Measurements from ENCODE around the gene BIN1. TPM values are rescaled to one million over a fixed set of nuclear protein-coding genes. Genes with fewer than 3 reads are reported as not detected.

Gene BIN1
- total RNA-seq, 2 donors from 2014 or later, result 41.7 to 45.9 TPM

DNA sequence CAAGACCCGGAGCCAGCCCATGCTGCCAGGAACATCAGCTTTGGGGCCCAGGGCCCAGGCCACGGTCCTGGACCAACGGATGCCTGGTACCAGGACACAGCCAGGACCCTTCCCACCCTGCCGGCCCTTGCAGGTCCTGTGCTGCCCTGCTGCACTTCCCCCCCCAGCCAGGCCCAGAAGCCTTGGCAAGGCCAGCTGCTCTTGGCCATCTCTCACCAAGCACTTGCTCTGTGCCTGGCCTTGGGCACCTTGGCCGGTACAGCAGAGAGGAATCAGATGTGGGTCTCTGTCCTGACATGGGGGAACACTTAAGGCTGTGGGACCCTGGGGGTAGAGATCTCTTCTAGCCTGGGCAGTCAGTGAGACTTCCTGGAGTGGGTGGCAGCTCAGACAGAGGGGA lies 28.9 kb downstream of the BIN1 start:
- H3K36me3 ChIP-seq (ENCODE audit: control insufficient read depth, insufficient read depth, low read length), result no peaks in the 10 kb centered on the region
- no peaks in the 10 kb centered on the region for H3K36me3 Mint-ChIP-seq (ENCODE audit: low read depth)
- H3K27me3 ChIP-seq (ENCODE audit: control insufficient read depth, insufficient read depth, low read length, poor library complexity, severe bottlenecking), result no peaks in the 10 kb centered on the region
- no peak overlapping the region for H3K9ac ChIP-seq (ENCODE audit: extremely low read depth, low read length, poor library complexity, severe bottlenecking)
- H3K4me3 ChIP-seq (ENCODE audit: low read length), result no peak overlapping the region
- no peak overlapping the region for H3K27ac Mint-ChIP-seq
- no peaks in the 10 kb centered on the region for H3K9me3 Mint-ChIP-seq
- H3K27me3 Mint-ChIP-seq (ENCODE audit: insufficient read depth), result no peaks in the 10 kb centered on the region
- no peak for DNase-seq
- 86 to 100% methylated on average over 2 to 5 of the region's 5 CpGs for WGBS, 2 experiments (ENCODE audit: insufficient coverage in 1 of 2, insufficient read length in 1 of 2)
- H3K4me1 Mint-ChIP-seq, result peaks cover 6% of the 10 kb centered on the region
- TF ChIP-seq, protein P1, sequence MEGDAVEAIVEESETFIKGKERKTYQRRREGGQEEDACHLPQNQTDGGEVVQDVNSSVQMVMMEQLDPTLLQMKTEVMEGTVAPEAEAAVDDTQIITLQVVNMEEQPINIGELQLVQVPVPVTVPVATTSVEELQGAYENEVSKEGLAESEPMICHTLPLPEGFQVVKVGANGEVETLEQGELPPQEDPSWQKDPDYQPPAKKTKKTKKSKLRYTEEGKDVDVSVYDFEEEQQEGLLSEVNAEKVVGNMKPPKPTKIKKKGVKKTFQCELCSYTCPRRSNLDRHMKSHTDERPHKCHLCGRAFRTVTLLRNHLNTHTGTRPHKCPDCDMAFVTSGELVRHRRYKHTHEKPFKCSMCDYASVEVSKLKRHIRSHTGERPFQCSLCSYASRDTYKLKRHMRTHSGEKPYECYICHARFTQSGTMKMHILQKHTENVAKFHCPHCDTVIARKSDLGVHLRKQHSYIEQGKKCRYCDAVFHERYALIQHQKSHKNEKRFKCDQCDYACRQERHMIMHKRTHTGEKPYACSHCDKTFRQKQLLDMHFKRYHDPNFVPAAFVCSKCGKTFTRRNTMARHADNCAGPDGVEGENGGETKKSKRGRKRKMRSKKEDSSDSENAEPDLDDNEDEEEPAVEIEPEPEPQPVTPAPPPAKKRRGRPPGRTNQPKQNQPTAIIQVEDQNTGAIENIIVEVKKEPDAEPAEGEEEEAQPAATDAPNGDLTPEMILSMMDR (conservative IDR thresholded peaks at IDR 0.05), result no peak
- no peak overlapping the region for H3K4me3 Mint-ChIP-seq
- no peaks in the 10 kb centered on the region for H3K4me1 ChIP-seq (ENCODE audit: control insufficient read depth, insufficient read depth, low read length)
- H3K27ac ChIP-seq (ENCODE audit: low read depth, low read length), result no peak overlapping the region
- H3K9me3 ChIP-seq (ENCODE audit: control insufficient read depth, low read length), result no peaks in the 10 kb centered on the region

DNA sequence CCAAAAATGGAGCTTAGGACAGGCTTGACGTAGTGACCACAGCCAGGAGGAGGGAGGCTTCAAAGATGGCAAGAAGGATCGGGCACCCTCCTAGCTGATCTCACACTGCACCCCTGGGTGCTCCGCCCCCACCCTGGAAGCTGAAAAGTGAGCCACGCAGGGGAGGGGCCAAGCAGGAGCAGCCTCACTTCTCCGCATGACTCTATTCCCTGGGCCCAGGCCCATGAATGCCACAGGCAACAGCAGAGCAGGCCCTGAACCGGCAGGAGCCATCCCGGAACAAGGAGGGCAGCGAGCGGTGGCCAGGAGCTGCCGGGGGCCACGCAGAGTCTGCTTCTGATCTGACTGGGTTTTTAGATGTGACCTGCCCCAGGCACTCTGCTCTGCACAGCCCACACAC lies 30.0 kb downstream of the BIN1 start:
- DNase-seq, result no peak
- H3K36me3 Mint-ChIP-seq (ENCODE audit: low read depth), result no peaks in the 10 kb centered on the region
- TF ChIP-seq, protein P1 (conservative IDR thresholded peaks at IDR 0.05), result no peak
- H3K4me3 ChIP-seq (ENCODE audit: low read length), result no peak overlapping the region
- WGBS, 2 experiments (ENCODE audit: insufficient coverage in 1 of 2, insufficient read length in 1 of 2), result 75 to 88% methylated on average over 5 to 11 of the region's 11 CpGs
- no peak overlapping the region for H3K9ac ChIP-seq (ENCODE audit: extremely low read depth, low read length, poor library complexity, severe bottlenecking)
- no peaks in the 10 kb centered on the region for H3K9me3 Mint-ChIP-seq
- no peak overlapping the region for H3K4me3 Mint-ChIP-seq
- peak overlapping the region; percentile 50 for H3K27ac Mint-ChIP-seq
- H3K27me3 Mint-ChIP-seq (ENCODE audit: insufficient read depth), result no peaks in the 10 kb centered on the region
- H3K9me3 ChIP-seq (ENCODE audit: control insufficient read depth, low read length), result no peaks in the 10 kb centered on the region
- H3K4me1 ChIP-seq (ENCODE audit: control insufficient read depth, insufficient read depth, low read length), result no peaks in the 10 kb centered on the region
- no peaks in the 10 kb centered on the region for H3K36me3 ChIP-seq (ENCODE audit: control insufficient read depth, insufficient read depth, low read length)
- H3K27me3 ChIP-seq (ENCODE audit: control insufficient read depth, insufficient read depth, low read length, poor library complexity, severe bottlenecking), result no peaks in the 10 kb centered on the region
- peaks cover 6% of the 10 kb centered on the region for H3K4me1 Mint-ChIP-seq
- no peak overlapping the region for H3K27ac ChIP-seq (ENCODE audit: low read depth, low read length)

DNA sequence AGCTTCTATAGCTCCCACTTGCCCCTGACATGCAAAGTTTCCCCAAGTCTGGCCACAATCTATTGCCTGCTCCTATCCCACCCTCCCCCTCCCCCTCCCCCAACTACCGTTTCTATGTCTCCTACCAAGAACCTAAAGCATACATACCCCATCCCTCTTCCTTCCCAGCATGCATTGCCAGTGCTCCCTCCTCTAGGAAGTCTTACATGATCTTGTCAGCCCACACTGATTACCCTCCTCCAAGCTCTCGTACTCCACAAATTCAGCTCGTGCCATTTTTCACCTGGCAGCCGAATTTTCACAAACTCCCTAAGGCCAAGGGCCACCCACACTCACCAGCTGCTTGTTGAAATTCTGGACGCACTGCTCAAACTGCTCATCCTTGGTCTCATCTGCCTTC lies 30.7 kb downstream of the BIN1 start:
- no peaks in the 10 kb centered on the region for H3K9me3 ChIP-seq (ENCODE audit: control insufficient read depth, low read length)
- no peak overlapping the region for H3K4me3 ChIP-seq (ENCODE audit: low read length)
- no peak overlapping the region for H3K27ac Mint-ChIP-seq
- DNase-seq, result no peak
- peaks cover 6% of the 10 kb centered on the region for H3K4me1 Mint-ChIP-seq
- 81 to 91% methylated on average over 2 to 5 of the region's 5 CpGs for WGBS, 2 experiments (ENCODE audit: insufficient coverage in 1 of 2, insufficient read length in 1 of 2)
- no peak overlapping the region for H3K27ac ChIP-seq (ENCODE audit: low read depth, low read length)
- no peaks in the 10 kb centered on the region for H3K36me3 Mint-ChIP-seq (ENCODE audit: low read depth)
- H3K9ac ChIP-seq (ENCODE audit: extremely low read depth, low read length, poor library complexity, severe bottlenecking), result no peak overlapping the region
- H3K9me3 Mint-ChIP-seq, result no peaks in the 10 kb centered on the region
- H3K36me3 ChIP-seq (ENCODE audit: control insufficient read depth, insufficient read depth, low read length), result no peaks in the 10 kb centered on the region
- TF ChIP-seq, protein P1 (conservative IDR thresholded peaks at IDR 0.05), result no peak
- no peaks in the 10 kb centered on the region for H3K4me1 ChIP-seq (ENCODE audit: control insufficient read depth, insufficient read depth, low read length)
- no peaks in the 10 kb centered on the region for H3K27me3 Mint-ChIP-seq (ENCODE audit: insufficient read depth)
- H3K27me3 ChIP-seq (ENCODE audit: control insufficient read depth, insufficient read depth, low read length, poor library complexity, severe bottlenecking), result no peaks in the 10 kb centered on the region
- H3K4me3 Mint-ChIP-seq, result no peak overlapping the region

Data from endodermal cell (in vitro differentiated cells).